Measurements from ENCODE around the gene RPS6KC1. TPM values are rescaled to one million over a fixed set of nuclear protein-coding genes. Genes with fewer than 3 reads are reported as not detected.
"Not testable (repeated sequence)": the region's sequence is repeated elsewhere in the genome, so short reads cannot be mapped to it uniquely, and the experiment has no call there.

RPS6KC1 gene
- total RNA-seq, 1 donor from 2014 or later, result 14.9 TPM

DNA sequence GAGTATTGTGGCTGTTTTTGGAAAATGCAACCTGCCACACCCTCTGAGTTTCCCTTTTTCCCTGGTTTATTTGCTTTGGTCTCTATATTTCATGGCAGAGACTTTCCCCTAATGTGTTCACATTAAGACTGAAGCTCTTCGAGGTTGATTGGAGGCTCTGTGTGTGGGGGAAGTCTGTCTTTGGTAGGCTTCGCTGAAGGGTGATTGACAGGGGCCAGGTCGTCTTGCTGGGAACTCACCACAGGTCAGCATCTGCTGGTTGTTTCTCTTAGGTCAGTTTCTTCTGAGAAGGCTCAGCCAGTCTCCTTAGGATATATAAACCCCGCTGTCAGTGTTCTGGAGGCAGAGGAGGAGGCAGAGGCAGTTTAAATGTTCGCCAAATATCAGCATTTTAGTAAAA is 249.4 kb downstream of the RPS6KC1 start:
- no peak for DNase-seq (ENCODE audit: low read depth)
- TF ChIP-seq, protein P1, sequence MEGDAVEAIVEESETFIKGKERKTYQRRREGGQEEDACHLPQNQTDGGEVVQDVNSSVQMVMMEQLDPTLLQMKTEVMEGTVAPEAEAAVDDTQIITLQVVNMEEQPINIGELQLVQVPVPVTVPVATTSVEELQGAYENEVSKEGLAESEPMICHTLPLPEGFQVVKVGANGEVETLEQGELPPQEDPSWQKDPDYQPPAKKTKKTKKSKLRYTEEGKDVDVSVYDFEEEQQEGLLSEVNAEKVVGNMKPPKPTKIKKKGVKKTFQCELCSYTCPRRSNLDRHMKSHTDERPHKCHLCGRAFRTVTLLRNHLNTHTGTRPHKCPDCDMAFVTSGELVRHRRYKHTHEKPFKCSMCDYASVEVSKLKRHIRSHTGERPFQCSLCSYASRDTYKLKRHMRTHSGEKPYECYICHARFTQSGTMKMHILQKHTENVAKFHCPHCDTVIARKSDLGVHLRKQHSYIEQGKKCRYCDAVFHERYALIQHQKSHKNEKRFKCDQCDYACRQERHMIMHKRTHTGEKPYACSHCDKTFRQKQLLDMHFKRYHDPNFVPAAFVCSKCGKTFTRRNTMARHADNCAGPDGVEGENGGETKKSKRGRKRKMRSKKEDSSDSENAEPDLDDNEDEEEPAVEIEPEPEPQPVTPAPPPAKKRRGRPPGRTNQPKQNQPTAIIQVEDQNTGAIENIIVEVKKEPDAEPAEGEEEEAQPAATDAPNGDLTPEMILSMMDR (IDR thresholded peaks at IDR 0.05; ENCODE audit: insufficient read depth, low read length, poor library complexity, severe bottlenecking), result no peak
- Histone ChIP-seq H3K36me3 (ENCODE audit: control insufficient read depth, insufficient read depth, low read length) (no peaks in the 10 kb centered on the region), H3K4me3 (ENCODE audit: low read depth, low read length) (no peak overlapping the region), H3K27me3 (ENCODE audit: control insufficient read depth, insufficient read depth, low read length) (no peaks in the 10 kb centered on the region)

DNA sequence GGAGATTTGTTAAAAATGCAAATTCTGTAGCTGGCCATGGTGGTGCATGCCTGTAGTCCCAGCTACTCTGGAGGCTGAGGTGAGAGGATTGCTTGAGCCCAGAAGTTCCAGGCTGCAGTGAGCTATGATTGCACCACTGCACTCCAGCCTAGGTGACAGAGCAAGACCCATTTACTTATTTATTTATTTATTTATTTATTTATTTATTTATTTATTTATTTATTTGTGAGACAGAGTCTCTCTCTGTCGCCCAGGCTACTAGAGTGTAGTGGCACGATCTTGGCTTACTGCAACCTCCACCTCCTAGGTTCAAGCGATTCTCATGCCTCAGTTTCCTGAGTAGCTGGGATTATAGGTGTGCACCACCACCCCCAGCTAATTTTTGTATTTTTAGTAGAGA is 250.5 kb downstream of the RPS6KC1 start:
- DNase-seq (ENCODE audit: low read depth); H3K4me3 ChIP-seq (ENCODE audit: low read depth, low read length); H3K27me3 ChIP-seq (ENCODE audit: control insufficient read depth, insufficient read depth, low read length); H3K36me3 ChIP-seq (ENCODE audit: control insufficient read depth, insufficient read depth, low read length): not testable (repeated sequence)

DNA sequence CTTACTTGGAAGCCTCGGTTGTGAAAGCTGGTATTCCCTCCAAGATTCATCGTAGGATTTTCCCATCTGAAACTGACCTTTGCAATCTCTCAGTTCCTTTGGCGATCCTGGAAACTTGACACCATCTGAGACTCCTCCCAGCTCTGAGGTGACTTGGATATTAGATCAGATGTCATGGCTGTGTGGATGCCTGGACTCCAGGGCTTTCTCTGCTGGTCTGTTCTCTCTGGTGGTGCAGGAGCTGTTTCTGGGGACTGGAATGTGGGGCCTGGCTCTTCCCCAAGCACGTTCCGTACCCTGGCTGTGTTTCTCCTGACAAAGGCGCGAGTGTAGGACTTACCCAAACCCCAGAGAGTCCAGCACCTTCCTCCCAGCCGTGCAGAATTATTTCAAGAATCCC is 252.2 kb downstream of the RPS6KC1 start:
- Histone ChIP-seq H3K36me3 (ENCODE audit: control insufficient read depth, insufficient read depth, low read length) (no peaks in the 10 kb centered on the region), H3K27me3 (ENCODE audit: control insufficient read depth, insufficient read depth, low read length) (no peaks in the 10 kb centered on the region), H3K4me3 (ENCODE audit: low read depth, low read length) (no peak overlapping the region)
- TF ChIP-seq, protein P1 (IDR thresholded peaks at IDR 0.05; ENCODE audit: insufficient read depth, low read length, poor library complexity, severe bottlenecking), result no peak
- no peak for DNase-seq (ENCODE audit: low read depth)

DNA sequence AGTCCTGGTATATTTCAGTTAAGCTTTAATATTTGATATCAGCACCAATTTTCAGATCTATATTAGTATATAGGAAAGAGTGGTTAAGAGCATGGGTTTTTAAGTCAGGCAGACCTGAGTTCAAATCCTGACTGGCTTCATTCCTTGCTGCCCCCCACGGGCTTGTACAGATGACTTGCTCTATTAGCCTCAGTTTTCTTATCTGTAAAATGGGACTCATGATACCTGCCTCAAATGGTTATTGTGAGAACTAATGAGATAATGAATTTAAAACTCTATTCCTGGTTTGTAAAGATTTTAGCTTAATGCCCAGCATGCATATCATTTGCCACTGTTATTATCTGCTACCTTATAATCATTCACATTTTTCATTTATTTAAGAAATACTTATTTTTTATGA is 264.5 kb downstream of the RPS6KC1 start:
- no peaks in the 10 kb centered on the region for H3K27me3 ChIP-seq (ENCODE audit: control insufficient read depth, insufficient read depth, low read length)
- no peaks in the 10 kb centered on the region for H3K36me3 ChIP-seq (ENCODE audit: control insufficient read depth, insufficient read depth, low read length)
- DNase-seq (ENCODE audit: low read depth), result no peak
- H3K4me3 ChIP-seq (ENCODE audit: low read depth, low read length), result no peak overlapping the region
- TF ChIP-seq, protein P1 (IDR thresholded peaks at IDR 0.05; ENCODE audit: insufficient read depth, low read length, poor library complexity, severe bottlenecking), result no peak

DNA sequence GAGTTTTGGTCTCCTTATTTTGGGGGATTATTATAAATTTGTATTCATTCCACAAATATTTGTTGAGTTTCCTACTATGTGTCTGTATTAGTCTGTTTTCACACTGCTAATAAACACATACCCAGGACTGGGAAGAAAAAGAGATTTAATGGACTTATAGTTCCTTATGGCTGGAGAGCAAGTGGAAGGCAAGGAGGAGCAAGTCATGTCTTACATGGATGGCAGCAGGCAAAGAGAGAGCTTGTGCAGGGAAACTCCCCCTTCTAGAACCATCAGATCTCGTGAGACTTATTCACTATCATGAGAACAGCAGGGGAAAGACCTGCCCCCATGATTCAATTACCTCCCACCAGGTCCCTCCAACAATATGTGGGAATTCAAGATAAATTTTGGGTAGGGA is 267.4 kb downstream of the RPS6KC1 start:
- not testable (repeated sequence) for H3K36me3 ChIP-seq (ENCODE audit: control insufficient read depth, insufficient read depth, low read length)

DNA sequence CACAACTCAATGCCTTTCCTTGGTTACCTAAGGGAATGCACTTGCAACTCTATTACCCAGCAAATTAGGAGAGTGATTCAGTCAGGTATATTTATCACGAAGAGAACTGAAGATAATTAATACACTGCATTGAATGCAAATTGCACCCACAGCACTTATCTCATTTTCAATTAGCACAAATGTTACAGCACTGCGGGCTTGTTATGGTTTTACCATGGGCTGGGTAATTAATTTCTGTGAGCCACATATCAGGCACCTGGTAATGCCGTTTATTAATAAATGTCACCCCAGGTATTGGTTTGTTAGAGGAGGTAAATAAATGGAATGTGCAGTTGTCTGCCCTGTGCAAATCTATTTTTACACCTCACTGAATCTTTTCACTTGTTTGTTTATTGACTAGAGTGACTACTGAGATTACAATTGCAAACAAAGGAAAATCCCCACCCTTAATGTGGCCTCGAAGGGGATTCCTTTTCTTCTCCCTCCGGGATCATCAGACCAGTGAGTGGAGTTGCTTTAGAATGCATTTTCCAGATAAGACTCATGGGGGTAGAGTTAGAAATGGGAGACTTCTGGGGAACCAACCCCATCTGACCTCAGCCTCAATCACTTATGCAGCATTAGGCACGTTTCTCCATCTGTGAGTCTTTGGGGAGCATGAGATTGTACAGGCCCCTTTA is 269.3 kb downstream of the RPS6KC1 start:
- TF ChIP-seq, protein P1 (IDR thresholded peaks at IDR 0.05; ENCODE audit: insufficient read depth, low read length, poor library complexity, severe bottlenecking), result no peak
- DNase-seq (ENCODE audit: low read depth), result no peak
- H3K4me3 ChIP-seq (ENCODE audit: low read depth, low read length), result no peak overlapping the region
- no peaks in the 10 kb centered on the region for H3K36me3 ChIP-seq (ENCODE audit: control insufficient read depth, insufficient read depth, low read length)
- no peaks in the 10 kb centered on the region for H3K27me3 ChIP-seq (ENCODE audit: control insufficient read depth, insufficient read depth, low read length)

More for the DNA sequence above, 267.4 kb downstream of the RPS6KC1 start:
- H3K4me3 ChIP-seq (ENCODE audit: low read depth, low read length); H3K27me3 ChIP-seq (ENCODE audit: control insufficient read depth, insufficient read depth, low read length); DNase-seq (ENCODE audit: low read depth): not testable (repeated sequence)

Other genes with a start within 250 kb of the RPS6KC1 start
- gene SPATA45, start 203.6 kb upstream of the RPS6KC1 start, total RNA-seq, result not detected in 2 replicates
- 3.9 and 4.0 TPM in 2 replicates for gene FLVCR1, start 193.0 kb upstream of the RPS6KC1 start, total RNA-seq
- gene VASH2, start 100.7 kb upstream of the RPS6KC1 start, total RNA-seq, result 2.9 and 9.7 TPM in 2 replicates
- 31.8 and 36.8 TPM in 2 replicates for gene ANGEL2, start 35.4 kb upstream of the RPS6KC1 start, total RNA-seq

All from kidney epithelial cell (primary cell).